IPS-NIHi7 (cell line): ENCODE data around the gene APPBP2.
A peak's percentile ranks its signal among the peaks of the same experiment; 100 is the strongest.
"Not testable (repeated sequence)": the region's sequence is repeated elsewhere in the genome, so short reads cannot be mapped to it uniquely, and the experiment has no call there.

Experiments
- DNase-seq: peaks from one replicate; pipeline ENCODE4 v3.0.0; 2012; ENCODE audit warnings: mixed read lengths; ENCODE audit errors: extremely low spot score

The APPBP2 gene

DNA sequence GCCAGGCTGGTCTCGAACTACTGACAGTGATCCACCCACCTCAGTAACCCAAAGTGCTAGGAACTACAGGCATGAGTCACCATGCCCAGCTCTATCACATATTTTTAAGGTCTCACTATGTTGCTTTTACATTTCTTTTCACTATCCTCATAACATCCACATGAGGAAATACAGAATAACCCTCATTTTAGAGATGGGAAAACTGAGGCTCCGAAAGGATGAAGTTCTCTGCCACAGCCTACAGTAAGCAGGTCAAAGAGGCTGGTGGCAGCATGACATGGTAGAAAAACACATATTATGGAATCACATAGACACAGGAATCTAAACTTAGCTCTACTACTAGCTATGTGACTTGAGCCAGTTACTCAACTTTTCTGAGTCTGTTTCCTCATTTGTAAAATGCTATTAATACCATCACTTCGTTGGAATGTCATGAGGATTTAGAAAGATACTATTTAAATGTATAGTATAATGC is 32.2 kb downstream of the APPBP2 start:
- no peak for DNase-seq

DNA sequence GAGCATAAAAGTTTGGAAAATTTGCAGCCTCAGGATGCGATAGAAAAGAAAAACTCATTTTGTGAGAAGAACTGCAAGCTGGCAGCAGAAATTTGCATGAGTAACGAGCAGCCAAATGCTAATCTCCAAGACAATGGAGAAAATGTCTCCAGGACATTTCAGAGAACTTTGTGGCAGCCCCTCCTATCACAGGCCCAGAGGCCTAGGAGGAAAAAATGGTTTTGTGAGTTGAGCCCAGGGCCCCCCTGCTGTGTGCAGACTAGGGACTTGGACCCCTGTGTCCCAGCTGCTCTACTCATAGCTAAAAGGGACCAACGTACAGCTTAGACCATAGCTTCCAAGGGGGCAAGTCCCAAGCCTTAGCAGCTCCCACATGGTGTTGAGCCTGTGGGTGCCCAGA is 34.3 kb downstream of the APPBP2 start:
- DNase-seq, result no peak

- DNase-seq, result not testable (repeated sequence)
Observed at GRCh38 chr17:60490594-60490993, 35.4 kb downstream of the APPBP2 start.

- DNase-seq, result no peak
Observed at GRCh38 chr17:60481604-60482003, 44.4 kb downstream of the APPBP2 start.

DNA sequence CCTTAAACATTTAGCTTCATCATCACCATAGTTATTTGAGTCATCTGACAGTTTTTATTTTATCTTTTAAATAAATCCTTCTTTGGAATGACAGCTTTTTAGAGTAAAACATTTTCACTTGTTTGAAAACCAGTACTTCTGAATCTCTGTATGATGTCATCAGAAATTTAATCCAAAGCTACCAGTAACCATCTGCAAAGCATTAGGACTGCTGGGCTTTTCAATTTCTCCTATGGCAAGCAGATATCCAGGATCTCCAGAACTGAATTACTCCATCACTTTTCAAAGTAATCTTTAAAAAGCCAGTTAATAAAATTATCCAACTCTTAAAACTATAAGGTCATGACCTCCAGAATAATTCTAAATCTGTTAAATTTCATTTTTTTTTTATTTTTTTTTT is 52.3 kb downstream of the APPBP2 start:
- DNase-seq, result no peak

DNA sequence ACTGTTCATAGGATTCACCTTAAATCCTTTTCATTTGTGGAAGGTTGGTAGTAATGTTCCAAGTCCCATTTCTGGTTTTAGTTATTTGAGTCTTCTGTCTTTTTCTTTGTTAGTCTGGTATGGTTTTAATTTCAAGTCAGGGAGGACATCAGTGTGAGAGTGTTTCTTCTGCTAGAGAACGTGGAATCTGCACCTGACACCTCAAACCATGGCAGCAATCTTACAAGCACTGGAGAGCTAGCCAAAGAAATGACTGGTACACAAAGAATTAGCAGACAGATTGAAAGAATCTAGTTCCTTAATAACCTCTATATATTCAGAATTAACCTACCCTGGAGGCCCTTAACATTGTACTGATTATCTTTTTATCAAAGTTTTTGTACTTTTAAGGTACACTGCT is 53.6 kb downstream of the APPBP2 start:
- no peak for DNase-seq

GRCh38 chr17:60471451-60471850 is 54.6 kb downstream of the APPBP2 start:
- no peak for DNase-seq

DNA sequence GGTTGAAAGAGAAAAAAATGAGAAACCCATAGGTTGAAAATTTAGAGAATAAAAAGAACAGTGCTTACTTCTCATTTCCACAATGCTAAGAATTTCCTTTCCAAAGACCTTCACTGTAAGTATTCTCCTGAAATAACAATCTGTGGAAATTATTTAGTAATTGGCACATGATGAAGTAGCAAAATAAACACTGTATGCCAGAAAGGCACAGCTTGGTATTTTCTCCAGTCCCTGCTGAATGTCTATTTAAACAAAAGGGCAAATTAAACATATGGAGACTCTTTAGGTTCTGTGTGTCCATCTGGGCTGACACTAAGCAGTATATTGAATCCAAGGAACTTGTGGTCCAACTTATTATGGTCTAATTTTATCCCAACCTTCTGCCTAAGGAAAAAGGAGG is 57.7 kb downstream of the APPBP2 start:
- no peak for DNase-seq

GRCh38 chr17:60464343-60464742 is 61.7 kb downstream of the APPBP2 start:
- no peak for DNase-seq

GRCh38 chr17:60463157-60463835 is 62.7 kb downstream of the APPBP2 start:
- DNase-seq, result no peak

- no peak for DNase-seq
Observed at GRCh38 chr17:60461584-60461983, 64.5 kb downstream of the APPBP2 start.

DNA sequence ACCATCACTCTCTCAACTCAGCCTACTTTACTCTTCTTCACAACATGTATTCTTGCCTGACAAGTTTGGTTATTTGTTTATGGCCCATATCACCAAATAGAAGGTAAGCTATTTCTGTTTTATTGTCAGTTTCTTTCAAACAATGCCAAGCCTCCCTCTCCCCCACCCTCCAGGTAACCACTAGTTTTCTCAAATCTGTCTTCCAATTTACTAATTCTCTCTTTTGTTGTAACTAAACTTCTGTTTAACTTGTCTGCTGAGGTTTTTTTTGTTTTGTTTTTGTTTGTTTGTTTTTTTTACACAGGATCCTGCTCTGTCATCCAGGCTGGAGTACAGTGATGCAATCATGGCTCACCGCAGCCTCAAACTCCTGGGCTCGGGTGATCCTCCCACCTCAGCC is 68.9 kb downstream of the APPBP2 start:
- no peak for DNase-seq

GRCh38 chr17:60455378-60455777 is 70.7 kb downstream of the APPBP2 start:
- DNase-seq, result no peak

GRCh38 chr17:60451965-60452364 is 74.1 kb downstream of the APPBP2 start:
- no peak for DNase-seq

DNA sequence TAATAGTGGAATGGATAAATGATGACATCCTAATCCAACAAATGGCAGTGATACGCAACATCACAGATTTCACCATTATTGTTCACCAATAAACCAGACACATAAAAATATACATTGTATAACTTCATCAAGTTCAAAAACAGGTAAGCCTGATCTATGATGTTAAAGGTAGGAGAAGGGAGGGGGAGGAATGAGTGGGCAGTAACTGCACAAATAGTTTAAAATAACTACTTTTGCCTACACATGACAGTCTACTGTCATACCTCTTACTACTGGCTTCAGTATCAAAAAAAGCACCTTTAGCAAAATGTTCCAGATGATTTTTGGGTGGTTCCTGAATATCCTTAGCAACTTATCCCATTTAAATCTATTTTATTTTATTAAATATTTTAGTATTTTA is 75.0 kb downstream of the APPBP2 start:
- DNase-seq, result no peak

- DNase-seq, result no peak
Observed at GRCh38 chr17:60447375-60447774, 78.7 kb downstream of the APPBP2 start.

- no peak for DNase-seq
Observed at GRCh38 chr17:60445144-60445543, 80.9 kb downstream of the APPBP2 start.

- no peak for DNase-seq
Observed at GRCh38 chr17:60443713-60444112, 82.3 kb downstream of the APPBP2 start.

DNA sequence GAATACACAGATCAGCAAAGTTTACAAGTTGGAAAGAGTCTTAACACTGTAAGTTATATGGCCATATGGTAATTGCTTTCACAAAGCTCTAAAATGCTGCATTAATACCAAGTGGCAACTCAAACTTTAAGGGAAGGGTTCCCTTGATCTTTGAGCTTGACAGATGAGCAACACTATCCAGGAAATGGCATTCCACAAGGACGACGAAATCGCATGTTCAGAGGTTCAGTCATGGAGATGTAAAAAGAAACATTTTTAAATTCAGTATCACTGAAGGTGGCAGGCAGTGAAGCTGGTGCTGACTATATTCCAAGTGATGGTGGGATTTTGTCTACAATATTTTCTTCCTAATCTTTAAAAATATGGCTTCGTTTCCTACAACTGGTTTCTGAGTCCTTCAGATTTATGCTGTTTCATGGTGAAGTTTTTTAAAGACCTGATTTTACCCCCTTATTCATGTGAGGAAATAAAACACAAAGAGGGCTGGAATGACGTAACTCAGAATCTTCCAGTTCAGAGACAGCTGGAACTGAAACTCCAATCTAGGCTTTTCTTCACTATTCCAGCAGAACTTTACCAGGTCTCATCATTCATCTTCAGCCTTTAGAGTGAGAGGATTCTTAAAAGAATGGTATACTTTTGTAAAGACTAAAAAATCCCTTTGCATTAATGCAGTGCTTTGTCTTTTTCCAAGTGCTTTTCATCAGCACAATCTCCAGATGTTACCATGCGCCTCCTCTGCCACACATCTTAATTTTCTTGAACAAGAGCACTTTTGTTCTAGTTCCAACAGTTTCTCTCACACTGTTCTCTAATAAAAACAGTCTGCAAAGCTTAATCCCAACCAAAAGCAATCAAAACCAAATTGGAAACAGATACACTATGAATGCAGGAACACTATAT is 83.5 kb downstream of the APPBP2 start:
- no peak for DNase-seq

DNA sequence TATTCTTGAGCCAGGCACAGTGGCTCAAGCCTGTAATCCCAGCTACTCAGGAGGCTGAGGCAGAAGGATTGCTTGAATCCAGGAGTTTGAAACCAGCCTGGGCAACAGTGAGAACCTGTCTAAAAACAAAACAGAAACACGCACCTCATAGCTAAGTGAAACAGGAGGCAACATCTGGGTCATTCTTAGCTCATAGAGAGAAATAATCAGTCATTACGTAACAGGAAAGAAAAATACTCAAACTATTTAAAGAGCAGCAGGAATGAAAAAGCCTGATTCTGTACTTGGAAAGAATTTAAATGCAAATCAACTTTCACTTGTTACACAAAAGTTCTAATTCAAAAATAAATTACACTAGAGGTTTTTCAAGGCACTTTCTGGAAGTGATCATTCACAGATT is 86.5 kb downstream of the APPBP2 start:
- no peak for DNase-seq

DNA sequence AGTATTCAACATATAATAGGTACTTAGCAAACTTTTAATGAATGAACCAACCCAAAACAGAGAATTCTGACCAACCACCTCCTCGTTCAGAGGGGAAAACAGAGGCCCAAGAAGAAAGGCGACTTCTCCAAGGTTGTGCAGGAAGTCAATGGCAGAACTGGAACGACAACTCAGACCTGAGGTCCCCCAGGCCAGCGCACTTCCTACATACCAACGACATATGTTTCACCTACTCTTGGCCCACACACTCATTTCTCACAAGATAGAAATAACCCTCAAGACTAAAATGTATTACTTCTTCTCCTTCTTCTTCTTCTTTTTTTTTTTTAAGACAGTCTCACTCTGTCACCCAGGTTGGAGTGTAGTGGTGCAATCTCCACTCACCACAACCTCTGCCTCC is 89.4 kb downstream of the APPBP2 start:
- DNase-seq, result no peak

DNA sequence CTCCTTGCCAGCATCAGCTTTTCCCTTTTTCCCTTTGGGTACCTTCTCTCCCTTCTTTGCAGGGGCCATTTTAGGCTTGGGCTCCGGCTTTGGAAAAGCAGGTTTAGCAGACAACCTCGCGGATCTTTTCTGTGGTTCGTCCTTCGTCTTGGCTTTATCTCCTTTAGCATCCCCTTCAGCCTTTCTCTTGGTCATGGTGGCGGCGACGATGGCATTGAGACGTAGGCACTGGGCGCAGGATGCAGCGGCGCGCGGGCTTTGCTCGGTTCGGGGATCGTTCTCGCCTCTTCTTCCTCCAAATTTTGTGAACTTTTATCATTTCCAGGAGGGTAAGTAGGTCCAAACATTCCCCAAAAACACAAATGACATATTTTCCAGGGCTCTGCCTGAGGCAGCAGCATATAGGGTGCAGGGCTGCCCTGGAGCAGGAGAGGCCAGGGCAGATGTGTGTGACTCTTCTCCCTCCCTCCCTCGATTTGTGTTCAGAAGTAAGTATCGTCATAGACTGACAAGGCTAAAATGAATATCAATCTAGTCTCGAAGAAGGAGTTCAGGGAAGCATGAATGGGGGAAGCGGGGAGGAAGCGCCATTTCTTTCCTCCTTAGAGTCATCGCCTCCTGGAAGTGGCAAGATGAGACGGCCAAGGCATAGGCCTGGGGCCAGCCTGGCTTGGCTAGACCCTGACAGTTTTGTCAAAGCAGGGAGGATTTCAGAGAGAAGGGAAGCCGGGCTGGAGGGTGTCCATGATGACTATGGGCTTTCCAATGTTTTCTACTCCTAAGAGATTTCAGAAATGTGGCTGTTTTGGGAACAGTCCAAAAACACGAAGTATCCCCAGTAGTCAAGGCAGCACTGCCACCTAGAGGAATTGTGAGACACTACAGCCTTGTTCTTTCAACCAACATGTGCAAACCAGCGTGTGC is 90.5 kb downstream of the APPBP2 start:
- DNase-seq, result peak; percentile 80
